ENCODE measurements around the gene GBX1.

Gene GBX1

DNA sequence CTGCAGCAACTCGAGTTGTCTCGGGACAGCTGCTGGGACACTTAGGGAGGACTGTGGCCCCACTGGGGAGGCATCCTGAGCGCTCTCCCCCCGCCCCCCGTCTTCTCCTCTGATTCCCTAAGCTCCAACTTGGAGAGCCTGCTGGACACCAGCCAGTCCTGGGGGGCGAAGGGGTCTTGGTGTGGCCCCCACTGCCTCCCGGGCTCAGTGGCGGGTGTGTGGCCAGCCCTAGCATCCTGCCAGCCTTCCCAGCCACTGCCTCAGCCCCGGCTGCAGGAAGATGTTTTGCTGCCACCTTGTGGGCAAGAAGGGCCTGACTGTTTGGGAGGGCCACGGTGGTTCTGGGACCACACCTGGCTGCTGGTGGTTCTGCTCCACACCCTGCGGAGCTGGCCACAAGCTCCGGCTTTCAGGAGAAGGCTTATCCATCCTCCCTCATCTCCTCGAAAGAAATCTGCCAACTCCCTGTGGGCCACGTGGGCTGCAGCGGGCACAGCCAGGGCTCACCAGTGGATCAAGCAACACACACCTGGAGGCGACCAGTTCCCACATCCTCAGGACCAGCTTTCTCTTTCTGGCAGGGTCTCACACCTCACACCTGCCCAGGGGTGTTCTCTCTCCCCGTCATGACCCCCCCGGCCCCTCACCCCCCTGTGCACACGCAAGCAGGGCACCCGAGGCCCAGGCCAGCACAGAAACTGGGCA is 56.4 kb downstream of the GBX1 start:
- TF ChIP-seq, protein P1, sequence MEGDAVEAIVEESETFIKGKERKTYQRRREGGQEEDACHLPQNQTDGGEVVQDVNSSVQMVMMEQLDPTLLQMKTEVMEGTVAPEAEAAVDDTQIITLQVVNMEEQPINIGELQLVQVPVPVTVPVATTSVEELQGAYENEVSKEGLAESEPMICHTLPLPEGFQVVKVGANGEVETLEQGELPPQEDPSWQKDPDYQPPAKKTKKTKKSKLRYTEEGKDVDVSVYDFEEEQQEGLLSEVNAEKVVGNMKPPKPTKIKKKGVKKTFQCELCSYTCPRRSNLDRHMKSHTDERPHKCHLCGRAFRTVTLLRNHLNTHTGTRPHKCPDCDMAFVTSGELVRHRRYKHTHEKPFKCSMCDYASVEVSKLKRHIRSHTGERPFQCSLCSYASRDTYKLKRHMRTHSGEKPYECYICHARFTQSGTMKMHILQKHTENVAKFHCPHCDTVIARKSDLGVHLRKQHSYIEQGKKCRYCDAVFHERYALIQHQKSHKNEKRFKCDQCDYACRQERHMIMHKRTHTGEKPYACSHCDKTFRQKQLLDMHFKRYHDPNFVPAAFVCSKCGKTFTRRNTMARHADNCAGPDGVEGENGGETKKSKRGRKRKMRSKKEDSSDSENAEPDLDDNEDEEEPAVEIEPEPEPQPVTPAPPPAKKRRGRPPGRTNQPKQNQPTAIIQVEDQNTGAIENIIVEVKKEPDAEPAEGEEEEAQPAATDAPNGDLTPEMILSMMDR (IDR thresholded peaks at IDR 0.05; ENCODE audit: extremely low read depth, missing control alignments) = peak; percentile 73
- DNase-seq (ENCODE audit: low spot score) = peak; percentile 93

DNA sequence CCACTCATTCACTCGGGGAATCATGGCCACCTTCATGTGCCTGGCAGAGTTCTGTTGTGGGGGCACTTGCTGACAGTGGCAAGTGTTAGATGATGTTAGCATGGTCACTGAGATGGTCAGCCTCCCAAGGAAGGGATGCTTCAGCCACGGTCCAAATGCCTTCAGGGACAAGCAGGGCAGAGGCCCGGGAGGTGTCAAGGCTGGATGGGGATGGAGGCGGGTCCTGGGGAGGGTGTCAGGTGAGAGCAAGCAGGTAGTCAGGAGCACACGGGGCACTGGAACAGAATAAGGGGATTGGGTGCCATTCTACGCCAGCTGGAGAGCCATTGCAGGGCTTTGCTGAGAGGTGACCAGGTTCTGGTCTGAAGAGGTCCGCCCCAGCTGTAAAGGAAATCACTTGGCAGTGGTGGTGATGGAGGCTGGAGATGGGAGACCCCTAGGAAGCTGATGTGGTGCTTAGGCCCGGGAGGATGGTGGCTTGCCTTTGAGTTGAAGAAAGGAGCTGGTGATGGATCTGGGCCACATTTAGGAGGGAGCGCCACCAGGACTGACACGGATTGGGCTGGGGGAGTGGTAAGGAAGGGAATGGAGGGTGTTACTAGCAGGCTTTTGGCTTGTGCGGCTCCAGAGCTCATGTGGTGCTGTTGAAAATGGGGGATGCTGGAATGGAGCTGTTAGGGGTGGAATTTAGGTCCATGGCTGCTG is 57.1 kb downstream of the GBX1 start:
- DNase-seq (ENCODE audit: low spot score) = no peak
- TF ChIP-seq, protein P1 (IDR thresholded peaks at IDR 0.05; ENCODE audit: extremely low read depth, missing control alignments) = no peak

DNA sequence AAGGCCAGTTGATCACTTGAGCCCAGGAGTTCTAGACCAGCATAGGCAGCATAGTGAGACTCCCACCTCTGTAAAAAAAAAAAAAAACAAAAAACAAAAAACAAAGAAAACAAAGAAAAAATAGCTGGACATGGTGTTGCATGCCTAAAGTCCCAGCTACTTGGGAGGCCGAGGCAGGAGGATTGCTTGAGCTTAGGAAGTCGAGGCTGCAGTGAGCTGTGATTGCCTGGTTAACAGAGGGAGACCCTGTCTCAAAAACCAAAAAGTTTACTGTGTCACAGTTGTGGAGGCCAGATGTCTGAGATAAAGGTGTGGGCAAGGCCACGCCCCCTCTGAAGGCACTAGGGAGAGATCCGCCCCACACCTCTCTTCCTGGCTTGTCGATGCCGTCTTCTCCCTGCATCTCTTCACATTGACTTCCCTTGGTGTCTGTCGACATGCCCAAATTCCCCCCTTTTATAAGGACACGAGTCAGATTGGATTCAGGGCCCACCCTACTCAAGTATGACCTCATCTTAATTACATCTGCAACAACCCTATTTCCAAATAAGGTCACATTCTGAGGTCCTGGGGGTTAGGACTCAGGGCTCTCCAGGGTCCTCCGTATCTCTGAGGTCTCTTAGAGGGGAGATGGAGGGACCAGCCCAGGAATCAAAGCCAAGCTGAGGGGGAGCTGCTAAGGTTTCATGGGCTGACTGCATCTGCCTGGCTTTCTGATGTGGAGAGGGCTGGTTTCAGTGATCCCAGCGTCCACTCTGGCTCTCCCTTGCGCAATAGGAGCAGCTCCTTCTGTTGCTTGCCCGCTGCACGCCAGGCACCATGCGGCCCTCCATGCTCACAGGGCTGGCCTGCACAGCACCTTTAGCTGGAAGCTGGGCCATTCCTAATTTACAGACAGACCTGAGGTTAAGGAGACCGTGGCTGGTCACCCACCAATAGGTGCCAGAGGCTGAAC is 58.1 kb downstream of the GBX1 start:
- TF ChIP-seq, protein P1 (IDR thresholded peaks at IDR 0.05; ENCODE audit: extremely low read depth, missing control alignments) = no peak
- DNase-seq (ENCODE audit: low spot score) = no peak

DNA sequence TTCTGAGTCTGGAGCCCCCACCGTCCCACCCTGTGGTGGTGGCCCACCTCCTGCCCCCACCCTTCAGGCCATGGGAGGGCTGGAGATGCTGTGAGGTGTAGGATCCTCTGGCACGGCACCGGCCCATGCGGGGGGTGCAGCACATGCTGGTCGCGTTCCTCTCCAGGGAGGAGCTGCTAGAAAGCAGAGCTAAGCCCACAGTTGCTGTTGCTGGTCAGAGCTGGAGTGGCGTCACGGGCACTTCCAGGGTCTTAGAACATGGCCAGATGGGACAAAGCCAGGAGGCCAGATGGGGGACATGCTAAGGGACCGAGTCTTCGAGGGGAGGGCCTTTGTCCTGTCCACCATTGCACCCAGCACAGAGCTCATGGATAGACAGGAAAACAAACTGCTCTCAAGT is 59.6 kb downstream of the GBX1 start:
- DNase-seq (ENCODE audit: low spot score) = no peak
- TF ChIP-seq, protein P1 (IDR thresholded peaks at IDR 0.05; ENCODE audit: extremely low read depth, missing control alignments) = no peak

DNA sequence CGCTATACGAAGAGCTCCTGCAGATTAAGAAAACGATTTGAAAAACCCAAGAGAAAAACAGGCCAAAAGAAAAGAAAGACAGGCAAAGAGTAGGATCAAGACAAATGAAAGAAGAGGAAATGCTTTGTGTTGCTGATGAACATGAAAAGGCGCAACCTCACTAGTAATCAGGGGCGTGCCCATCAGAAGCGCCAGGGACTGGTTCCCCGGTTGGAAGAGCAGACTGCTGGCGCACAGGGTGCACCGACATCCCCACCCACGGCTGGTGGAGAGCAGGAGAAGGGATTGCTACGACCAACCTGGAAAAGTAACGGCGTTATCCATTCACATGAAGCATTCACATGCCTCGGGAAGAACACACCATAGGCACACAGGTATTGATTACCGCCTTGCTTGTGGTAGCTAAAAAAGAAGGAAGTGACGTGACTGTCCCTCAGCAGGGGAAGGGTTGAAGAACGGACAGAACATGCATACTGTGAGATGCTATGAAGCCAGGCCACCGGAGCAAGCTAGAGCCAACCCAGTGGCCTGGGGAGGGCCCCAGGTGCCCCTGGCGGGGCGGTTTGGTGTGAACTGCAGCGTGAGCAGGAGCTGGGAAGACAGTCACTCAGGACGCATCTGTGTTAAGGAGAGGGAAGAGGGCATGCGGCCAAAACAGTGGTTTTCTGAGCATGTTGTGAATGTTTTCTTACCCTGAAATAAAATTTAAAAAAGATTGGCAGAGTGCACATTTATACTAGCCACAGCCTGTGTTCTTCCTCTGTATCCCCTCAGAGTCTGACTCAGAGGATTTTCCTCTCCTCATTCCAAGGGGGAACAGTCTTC is 62.9 kb downstream of the GBX1 start:
- TF ChIP-seq, protein P1 (IDR thresholded peaks at IDR 0.05; ENCODE audit: extremely low read depth, missing control alignments) = no peak
- no peak for DNase-seq (ENCODE audit: low spot score)

DNA sequence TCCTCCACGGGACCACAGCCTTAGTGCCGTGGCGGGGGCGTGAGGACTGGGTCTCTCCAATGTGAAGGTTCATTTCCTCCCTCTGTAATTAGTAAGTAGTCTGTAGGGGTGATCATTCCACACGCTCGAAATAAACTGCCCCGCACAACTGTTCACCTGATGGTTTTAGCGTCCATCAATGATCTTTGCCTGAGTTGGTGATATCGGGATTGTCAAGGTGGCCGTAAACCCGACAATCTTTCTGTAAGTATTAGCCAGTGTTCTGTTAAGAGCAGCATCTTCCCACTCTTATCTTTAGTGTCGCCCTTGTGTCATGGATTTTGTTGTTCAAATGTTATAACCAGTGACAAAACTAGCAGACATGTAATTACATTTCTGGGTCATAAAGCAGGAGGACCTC is 63.5 kb downstream of the GBX1 start:
- TF ChIP-seq, protein P1 (IDR thresholded peaks at IDR 0.05; ENCODE audit: extremely low read depth, missing control alignments) = no peak
- DNase-seq (ENCODE audit: low spot score) = no peak

All from GM20000 (cell line).